NCI-H1436 treated with DMSO at 0.1 percent for 48 hours (cell line): ENCODE measurements around the gene KRTAP5-2.
"Not testable (repeated sequence)": the region's sequence is repeated elsewhere in the genome, so short reads cannot be mapped to it uniquely, and the experiment has no call there.

Experiments
- DNase-seq: peaks from one replicate; lab custom pipeline; 2025; lab: John Stamatoyannopoulos, UW

The KRTAP5-2 gene

GRCh38 chr11:1597994-1598380, at the start of gene KRTAP5-2:
KRTAP5-2 (minus strand) TSS chr11:1598294; CDS start chr11:1598250, 44 bp downstream.
- DNase-seq, result no peak

- not testable (repeated sequence) for DNase-seq
These were observed 48.4 kb upstream of the KRTAP5-2 start for GRCh38 chr11:1646540-1646939.

GRCh38 chr11:1645357-1645821, 47.3 kb upstream of the KRTAP5-2 start:
- DNase-seq, result no peak

DNA sequence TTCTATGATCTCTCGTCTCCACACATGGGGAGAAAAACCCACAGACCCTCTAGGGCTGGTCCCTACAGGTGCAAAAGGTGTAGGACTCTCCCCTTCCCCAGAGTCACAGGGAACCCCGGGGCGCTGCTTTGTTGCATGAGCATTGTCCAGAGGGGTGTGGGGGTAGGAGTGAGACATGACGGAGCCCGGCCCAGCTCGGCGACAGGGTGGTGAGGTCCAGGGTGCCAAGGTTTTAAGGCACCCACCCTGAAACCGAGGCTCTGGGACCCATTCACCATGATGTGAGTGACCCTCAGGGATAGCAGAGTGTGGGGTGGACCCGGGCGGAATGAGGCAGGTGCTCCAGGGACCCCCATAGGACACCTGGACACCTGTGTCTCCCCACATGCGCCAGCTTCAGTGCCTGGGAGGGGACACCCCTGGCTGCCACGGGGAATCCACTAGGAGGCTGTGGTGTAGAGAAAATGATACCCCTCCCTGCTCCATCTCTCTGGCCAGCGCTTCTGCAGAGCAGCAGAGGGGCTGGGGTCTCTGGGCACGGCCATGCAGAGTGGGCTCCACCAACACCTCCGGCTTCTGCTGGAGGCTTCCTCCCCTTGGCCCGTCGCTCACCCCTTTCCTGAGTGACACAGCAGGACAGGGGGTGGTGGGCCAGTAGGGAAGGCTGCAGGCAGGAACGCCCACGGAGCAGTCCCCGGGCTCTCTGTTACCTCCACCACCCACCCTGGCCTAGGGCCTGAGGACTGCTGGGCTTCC, 46.7 kb upstream of the KRTAP5-2 start:
- DNase-seq, result no peak

DNA sequence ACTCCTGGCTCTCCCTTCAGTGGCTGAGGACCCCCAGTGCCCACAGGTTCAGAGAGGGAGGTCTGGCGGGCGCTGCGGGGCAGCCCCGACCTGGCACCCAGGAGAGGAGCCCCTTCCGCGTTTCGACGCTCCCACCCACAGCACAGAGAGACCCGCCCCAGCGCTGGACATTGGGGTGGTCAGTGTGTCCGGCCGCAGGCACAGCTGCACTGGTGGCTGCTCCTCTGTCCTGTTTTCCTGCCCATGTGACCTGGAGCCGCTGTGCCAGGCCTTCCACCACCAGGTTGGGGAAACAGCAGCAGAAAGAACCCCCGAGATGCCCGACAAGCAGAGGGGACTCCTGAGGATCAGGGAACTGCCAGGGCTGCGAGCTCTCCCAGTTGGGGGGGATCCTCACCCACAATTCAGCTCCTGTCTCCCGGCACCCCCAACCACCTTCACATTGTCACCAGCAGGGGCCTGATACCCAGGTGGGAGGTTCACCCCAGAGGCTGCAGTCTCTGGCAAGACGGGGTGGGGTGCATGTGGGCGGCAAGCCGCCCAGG, 45.1 kb upstream of the KRTAP5-2 start:
- no peak for DNase-seq

DNA sequence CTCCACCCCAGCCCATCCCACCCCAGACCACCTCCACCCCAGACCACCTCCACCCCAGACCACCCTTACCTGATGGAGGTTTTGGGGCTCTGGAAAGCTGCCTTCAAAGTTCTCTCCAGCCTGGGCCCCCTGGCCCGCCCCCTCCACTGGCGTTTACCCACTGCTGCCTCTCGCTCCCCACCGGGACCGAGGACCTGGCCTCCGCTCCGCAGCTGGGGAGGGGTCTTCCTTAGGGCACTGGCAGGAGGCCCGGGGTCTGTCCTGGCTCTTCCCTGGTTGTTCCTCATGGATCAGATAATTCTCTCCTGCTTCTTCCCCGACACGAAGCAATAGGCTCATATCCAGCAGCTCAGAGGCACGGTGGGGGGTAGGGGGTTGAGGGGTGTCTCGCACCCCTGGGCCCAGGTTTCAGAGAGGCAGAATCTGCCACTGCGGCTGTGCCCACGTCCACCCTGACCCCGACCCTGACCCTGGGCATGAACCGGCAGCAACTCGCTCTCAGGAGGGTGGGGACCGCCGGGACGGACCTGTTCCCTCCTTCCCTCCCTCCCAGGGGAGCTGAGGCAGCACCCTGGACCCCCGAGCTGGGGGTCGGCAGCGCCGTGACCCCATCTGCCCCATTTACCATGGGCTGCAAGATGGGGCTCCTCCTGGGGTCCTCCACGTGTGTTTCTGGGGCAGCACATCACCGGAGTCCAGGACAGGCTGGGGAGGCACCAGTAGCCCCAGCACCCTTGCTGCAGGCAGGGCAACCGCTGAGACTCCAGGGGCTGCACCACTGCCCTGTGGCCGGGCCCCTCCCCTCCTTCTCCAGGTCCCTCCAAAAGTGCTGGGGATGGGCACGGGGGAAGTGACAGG, 44.4 kb upstream of the KRTAP5-2 start:
- DNase-seq, result no peak

DNA sequence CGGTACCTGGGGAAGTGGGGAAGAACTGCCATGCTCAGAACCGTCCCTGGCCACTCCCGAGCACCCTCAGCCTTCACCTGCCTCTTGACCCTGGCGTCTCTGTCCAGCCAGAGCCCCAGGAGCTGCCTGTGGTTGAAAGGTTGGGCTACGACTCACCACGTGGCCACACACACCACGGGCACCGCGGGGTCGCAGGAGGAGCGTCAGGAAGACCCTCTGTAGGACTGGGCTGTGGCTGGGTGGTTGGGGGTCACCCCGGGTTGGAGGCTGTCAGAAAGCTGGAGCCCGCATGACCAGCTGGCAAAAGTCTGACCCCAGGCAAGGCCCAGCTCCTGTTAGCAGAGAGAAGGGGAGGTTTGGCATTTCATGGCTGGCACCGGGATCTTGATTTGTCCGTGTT, 43.0 kb upstream of the KRTAP5-2 start:
- no peak for DNase-seq

DNA sequence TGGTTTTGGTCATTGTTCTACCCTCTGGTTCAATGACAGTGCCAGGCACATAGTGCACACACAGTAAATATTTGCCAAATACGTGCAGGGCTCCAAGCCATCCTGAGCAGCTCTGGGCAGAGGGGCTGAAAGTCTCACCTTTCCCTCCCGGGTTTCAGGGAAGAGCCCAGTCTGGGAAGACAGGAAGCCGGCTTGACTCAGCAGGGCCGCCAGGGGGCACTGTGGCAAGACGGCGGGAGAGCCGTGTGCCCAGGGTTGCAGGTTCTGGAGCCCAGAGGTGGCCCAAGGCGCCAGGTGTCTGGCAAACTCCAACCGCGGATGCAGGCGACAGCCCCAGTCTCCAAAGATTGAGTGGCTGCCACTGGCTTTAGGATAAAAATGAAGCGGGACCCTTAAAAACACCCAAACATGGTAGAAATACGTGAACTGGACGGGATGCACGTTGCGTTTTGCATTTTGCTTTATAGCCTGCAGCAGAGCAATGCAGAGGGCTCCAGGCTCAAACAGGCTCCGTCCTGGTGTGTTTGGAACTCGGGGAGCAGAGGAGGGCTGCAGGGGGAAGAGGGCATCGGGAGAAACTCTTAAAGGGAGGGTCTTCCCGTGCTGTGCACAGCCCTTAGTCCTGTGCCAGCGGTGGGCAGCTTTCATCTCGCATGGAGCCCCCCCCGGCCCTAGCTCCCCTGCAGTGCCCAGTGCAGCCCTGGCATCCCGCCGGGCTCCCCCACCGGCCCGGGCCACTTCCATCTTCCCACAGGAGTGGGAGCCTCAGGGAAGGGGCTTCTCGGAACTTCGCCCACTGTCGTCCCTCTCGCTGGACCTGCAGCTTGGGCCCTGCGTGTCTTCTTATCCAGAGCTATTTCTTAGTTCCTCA, 42.2 kb upstream of the KRTAP5-2 start:
- DNase-seq, result no peak

DNA sequence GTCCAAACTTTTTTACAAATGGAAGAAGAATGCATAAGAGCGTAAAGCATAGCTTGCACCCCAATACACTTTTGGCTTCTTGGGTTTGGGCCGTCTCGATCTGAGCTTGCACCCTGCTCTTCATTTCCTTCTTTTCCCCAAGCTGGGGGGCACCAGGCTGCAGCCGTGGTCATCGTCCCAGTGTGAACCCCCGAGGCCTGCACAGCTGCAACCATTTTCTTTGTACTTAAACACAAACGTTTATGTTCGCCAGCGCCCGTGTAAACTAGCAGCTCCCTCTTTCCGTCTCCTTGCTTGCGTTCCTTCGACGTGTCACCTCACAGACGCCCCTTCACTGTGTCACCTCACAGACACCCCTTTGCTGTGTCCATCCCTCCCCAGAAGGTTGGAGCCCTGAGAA, 41.6 kb upstream of the KRTAP5-2 start:
- no peak for DNase-seq

DNA sequence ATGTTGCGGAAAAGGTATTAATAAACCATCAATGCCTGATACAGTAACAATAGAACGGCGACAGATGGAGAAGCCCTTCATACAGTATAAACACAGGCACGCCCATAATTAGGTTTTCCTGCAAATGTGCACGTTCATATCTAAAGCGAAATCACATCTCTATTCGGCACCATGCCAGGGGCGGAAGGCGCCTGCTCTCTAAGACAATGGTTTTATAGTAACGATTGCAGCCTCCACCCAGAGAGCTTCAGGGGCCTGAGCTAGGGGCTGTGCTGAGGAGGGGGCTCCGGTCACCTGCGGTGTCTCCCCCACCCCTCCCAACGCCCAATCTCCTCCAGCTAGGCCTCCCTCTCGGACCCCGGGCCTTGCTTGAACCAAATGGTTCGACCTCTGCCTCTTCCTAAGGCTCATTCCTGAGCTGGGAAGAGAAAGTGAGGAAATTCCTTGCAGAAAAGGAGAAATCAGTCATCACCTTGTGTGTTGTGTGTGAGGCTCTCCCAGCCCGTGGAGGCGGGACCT, 41.1 kb upstream of the KRTAP5-2 start:
- DNase-seq, result peak; percentile 92

DNA sequence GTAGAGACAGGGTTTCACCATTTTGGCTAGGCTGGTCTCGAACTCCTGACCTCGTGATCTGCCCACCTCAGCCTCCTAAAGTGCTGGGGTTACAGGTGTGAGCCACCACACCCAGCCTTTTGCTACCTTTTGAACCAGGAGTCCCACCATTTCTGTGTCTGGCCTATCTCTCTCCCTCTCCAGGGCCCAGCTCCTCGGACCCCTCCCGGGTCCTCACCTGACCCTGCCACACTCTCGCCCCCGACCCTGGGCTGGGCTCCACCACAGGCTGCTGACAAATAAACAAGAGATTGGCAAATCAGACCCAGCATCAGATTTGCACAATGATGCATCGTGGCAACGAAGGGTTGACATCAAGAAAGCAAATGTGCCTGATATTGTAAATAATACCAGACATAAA, 40.2 kb upstream of the KRTAP5-2 start:
- DNase-seq, result no peak

GRCh38 chr11:1637628-1638027, 39.5 kb upstream of the KRTAP5-2 start:
- DNase-seq, result no peak

DNA sequence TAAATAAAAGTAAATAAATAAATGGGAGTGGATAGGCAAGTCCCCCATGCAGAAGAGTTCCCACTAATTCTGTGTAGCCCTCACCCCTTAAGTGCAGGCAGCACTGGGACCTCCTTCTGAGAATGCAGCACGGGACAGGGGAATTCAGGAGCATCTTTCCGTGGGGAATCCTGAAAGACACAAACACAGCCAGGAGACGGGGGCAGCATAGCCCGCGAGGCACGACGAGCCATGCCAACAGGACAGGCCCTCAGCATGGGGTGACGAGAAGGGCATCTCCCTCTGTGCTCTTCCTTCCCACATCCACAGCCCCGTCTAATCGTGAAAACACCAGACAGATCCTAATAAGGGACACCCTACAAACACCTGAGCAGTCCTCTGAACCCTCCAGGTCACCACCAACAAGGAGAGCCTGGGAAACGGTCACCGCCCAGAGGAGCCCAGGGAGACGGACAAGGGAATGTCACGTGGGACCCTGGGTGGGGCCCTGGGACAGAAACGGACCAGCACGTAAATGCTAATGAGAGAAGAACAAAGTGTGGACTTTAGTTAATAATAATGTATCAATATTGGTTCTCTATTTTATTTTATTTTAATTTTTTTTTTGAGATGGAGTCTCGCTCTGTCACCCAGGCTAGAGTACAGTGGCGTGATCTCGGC, 38.3 kb upstream of the KRTAP5-2 start:
- DNase-seq, result no peak

- DNase-seq, result no peak
These were observed 35.8 kb upstream of the KRTAP5-2 start for GRCh38 chr11:1633864-1634263.

GRCh38 chr11:1632053-1632714, 34.1 kb upstream of the KRTAP5-2 start:
- no peak for DNase-seq

DNA sequence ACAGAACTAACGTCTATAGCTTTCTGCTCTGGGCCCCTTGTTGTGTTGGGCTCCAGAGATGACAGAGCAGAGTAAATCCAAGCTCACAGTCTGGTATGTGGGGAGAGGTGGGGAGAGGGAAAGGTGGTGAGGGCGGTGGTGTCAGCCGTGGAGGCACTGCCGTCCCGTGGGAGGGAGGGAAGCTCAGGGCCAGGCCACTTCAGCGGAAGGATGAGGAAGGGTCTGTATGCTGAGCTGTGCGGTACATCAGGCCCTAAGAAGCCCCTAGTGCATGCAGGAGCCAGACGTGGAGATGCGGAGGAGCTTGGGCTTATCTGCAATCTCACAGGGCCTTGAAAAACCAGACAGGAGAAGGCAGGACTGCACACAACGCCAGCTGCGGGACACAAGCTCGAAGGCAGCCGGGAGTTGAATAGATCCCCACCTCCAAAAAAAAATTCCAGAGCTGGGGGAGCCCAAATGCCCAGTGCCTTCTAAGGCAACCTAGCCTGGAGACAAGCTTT, 33.0 kb upstream of the KRTAP5-2 start:
- DNase-seq, result no peak

- DNase-seq, result no peak
These were observed 32.2 kb upstream of the KRTAP5-2 start for GRCh38 chr11:1630271-1630670.

DNA sequence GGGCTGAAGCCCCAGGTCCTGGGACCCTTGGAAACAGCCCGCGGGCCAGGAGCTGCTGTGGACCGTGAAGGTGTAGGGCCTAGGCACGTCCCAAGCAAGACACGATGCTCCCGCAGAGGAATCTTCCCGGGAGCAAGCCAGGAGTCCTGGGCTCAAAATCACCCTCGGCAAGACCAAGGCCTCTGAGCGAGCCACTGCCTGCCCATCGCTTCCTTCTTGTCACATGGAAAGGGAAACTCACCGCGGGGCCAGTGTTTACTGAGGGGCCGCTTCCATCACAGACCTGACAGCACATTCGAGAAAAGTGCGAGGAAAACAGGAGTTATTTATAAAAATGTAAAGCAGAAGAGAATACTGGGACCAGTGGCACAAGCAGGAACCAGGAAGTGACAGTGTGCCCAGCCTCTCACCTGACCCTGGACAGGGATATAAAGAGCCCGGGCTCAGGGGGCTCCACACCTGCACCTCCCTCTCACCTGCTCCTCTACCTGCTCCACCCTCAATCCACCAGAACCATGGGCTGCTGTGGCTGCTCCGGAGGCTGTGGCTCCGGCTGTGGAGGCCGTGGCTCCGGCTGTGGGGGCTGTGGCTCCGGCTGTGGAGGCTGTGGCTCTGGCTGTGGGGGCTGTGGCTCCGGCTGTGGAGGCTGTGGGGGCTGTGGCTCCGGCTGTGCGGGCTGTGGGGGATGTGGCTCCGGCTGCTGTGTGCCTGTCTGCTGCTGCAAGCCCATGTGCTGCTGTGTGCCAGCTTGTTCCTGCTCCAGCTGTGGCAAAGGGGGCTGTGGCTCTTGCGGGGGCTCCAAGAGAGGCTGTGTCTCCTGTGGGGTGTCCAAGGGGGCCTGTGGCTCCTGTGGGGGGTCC, 31.5 kb upstream of the KRTAP5-2 start, which contains the start of gene KRTAP5-5:
KRTAP5-5 (plus strand) TSS at position 450 of the 860 bp plus-strand sequence; CDS start at position 516, 66 bp downstream.
- DNase-seq, result no peak
